ENCODE measurements around the gene PKN3.

DNA sequence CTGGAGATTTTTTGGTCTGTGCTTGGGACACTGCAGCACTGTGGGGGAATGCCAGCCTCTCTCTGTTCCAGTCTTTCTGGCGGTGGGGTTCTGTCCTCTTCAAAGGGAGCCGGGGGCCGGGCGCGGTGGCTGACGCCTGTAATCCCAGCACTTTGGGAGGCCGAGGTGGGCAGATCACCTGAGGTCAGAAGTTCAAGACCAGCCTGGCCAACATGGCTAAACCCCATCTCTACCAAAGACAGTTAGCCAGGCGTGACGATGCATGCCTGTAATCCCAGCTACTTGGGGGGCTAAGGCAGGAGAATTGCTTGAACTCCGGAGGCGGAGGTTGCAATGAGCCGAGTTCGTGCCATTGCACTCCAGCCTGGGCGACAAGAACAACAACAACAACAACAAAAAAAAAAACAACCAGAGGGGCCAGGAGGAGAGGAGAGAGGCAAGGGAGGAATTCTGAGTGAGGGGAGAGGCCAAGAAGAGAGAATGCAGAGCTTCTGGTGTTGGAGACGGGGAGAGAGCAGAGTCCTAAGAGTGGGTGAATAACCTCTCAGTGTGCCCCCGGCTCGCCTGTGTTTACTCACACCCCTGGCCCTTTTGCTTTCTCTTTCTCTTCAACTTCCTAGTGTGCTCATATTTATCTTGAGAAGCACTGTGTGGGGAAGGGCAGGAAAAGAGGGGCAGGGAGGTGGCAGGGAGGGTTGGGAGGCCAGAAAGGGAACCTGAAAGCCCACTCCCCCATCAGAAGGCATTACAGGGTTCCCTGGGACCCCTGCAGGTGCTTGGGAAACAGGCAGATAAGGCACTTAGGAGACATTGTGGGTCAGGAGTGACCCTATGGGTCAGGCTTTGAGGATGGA, 16.4 kb upstream of the PKN3 start:
- TF ChIP-seq EGR1 (IDR thresholded peaks at IDR 0.05) (no peak), ZBTB7A (IDR thresholded peaks at IDR 0.05; ENCODE audit: low read depth) (no peak)
- TF ChIP-seq, protein P1, sequence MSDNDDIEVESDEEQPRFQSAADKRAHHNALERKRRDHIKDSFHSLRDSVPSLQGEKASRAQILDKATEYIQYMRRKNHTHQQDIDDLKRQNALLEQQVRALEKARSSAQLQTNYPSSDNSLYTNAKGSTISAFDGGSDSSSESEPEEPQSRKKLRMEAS (IDR thresholded peaks at IDR 0.05) = no peak
